NCI-H774 (cell line): ENCODE data around the gene PFKP.
A peak's percentile ranks its signal among the peaks of the same experiment; 100 is the strongest.

ENCODE experiments used
- DNase-seq: peaks from one replicate; lab custom pipeline; 2025; lab: John Stamatoyannopoulos, UW

The PFKP gene

DNA sequence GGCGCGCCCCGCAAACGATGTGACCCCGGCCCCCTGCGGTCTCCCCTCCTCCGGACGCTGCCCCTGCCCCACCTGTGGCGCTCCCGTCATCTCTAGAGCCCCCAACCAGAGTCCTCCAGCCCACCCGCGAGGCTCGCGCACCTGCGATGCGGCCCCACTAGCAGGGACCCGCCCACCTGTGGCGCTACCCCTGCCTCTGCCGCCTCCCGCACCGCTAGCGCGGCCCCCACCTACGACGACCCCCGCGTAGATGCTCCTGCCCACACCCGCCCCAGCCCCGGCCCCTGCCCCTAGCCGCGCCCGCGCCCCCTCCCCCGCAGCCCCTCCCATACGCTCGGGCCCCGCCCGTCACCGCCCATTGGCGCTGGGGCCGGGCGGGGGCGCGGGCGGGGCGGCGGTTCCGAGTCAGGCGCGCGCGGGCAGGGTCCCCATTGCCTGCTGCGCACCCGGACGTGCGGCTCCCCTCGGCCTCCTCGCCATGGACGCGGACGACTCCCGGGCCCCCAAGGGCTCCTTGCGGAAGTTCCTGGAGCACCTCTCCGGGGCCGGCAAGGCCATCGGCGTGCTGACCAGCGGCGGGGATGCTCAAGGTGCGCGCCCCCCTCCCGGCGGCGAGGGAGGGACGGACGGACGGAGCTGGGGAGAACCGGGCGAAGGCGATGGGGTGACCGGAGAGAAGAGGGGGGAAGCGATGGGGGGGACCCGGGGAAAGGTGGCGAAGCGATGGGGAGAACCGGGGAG, at the start of gene PFKP:
TSS of gene PFKP (plus strand) at position 431 of the 741 bp plus-strand sequence. CDS start at position 479, 48 bp downstream.
- peak; percentile 43 for DNase-seq

DNA sequence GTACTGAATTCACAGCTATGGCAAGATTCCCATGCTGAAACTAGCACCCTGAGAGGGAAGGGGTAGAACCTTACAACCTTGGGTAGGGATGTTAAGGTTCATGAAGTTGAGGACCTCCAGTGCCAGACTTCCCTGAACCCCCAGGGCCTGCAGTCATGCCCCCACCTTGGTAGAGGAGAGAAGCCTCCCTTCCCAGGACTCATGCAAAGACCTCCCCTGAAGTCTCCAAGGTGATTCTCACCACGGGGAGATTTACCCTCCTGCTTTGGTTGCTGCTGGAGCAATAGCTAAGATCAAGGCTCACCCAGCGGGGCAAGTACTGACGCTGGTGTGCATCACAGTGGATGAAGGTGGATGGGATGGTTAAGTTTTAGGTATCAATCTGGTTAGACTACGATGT, 49.1 kb upstream of the PFKP start:
- no peak for DNase-seq

DNA sequence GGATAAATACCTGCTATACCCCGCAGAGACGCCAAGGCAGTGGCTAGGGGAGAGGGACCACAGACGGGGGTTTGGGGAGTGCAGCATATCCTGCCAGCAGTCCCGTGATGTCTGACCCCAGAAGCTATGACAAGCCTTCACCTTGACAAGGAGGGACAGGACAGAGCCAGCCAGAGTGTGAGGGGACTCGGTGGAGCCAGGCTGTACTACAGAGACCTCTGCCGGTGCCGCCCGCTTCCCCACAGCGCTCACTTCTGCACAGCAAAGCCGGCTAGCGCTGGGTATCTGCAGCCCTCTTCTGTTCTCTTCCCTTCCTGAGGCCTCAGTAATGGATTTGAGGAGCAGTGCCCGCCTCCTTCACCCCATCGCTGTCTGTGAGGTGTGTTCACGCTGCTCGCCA, 47.0 kb upstream of the PFKP start:
- no peak for DNase-seq

DNA sequence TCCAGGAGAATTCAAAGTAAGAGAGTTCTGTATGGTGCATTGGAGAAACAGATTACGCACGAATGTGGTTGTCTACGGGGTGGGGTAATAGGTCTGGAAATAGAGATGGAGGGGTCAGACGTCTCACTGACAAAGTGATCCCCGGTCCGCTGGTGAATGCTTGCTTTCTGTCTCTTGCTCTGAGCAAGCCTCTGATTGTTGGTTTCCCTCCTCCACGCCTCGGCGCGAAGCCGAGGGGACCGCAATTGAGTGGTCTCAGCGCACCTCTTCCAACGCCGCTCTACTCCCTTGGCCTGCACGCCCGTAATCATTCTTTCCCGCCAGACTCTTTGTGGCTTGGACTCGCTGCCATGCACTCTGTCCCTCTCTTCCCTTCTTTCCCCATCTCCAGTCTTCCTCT, 46.5 kb upstream of the PFKP start:
- DNase-seq = no peak

DNA sequence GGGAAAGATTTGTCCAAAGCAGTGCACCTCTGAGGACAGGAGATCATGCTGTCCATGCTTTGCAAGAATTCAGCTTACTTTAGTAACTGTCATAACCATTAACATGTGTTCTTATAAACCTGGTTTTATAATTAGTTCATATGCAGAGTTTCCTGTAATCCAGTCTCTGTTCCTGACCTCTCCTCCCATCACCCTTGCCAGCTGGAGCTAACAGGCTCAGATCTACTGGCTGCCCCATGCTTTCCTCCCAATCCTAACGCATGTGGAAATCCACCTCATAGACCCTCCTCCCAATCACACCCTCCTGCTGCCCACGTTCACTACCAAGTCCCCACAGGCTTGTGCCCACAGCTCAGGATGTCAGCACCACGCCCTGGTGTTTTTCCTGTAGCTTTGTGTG, 45.3 kb upstream of the PFKP start:
- DNase-seq = no peak

DNA sequence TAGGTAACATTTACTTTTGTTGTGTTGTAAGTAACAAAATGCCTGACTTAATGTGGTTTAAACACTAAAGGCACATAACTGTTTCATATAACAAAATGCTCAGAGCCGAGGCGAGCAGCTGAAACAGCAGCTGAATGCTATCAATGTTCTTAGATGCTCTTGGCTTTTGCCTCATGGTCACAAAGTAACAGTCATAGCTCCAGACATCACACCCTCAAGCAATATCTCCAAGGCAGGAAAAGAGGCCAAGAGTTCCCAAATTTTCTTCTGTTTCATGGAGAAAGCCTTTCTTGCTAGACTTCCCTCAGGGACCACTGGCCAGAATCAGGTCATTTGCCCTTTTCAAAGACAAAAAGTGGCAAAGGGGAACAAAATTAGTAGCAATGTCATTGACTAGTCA, 43.5 kb upstream of the PFKP start:
- no peak for DNase-seq

DNA sequence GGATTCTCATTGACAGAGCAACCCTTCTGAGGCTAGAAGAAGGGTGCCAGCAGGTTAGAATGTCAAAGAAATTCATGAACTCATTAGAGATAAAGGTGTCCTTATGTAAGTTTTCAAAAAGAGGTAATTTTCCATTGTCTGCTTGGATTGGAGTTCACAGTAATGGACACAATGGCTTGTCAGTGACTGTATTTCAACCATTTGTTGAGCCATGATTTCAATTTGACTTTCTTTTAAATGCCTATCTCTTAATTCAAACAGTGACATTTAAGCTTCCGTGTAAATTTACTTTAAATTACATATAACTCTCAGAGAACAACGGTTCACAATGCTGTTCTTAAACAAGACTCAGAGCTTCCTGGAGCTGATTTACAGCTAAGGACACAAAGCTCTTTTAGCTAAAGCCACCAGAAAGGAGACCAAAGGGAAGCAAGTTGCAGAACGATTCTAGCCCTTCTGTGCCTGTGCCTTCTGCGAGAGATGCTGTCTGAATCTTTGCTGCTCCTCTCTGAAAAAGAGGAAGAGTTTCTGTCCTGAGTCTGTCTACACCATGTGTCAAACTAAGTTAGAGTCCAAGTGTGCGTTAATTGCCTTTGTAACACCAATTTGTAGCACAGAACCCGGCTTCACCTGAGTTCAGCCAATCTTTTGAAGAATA, 42.2 kb upstream of the PFKP start:
- DNase-seq = no peak

DNA sequence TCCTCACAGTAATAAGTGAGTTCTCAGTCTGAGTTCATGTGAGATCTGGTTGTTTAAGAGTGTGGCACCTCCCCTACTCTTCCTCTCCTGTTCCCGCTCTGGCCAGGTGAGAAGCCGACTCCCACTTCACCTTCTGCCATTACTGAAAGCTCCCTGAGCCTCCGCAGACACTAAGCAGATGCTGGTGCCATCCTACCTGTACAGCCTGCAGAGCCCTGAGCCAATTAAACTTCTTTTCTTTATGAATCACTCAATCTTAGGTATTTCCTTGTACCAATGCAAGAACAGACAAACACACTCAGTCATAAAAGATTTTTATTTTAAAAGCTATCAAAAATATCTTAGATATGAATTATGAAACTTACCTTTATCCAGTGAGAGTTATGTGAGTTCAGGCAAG, 39.5 kb upstream of the PFKP start:
- DNase-seq = no peak

DNA sequence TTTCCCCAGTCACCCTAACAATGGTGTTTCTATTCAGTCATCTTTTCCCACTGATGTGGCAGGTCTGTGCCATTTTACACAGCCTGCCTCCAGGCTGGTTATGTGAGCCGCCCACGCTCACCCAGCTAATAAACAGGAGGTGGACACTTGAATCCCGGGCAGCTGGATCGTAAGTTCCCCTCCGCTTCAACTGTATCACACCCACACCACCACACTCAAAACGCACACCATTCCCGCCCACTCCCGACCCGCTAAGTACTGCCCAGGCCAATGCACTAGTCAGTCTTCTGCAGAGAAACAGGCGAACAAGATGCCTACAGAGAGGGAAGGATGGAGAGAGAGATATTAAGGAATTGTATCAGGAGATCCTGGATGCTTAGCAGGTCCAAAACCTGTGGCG, 38.9 kb upstream of the PFKP start:
- DNase-seq = no peak

DNA sequence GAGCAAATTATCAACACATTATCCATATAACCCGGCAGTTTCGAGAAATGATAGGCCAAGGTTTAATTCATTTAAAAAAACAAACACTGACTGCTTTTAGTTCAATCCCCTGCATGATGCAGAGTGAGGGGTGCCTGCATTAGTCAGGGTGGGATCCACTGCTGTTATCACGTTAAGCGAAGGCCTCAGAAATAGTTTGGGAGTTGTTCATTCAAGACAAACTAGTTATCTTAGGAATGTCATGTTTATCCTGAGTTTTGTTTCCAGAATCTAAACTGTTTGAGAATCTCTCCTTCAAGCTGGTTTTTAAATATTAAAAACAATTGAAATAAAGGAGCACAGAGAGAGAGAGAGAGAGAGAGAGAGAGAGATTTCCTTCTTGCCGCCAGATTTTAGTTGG, 36.6 kb upstream of the PFKP start:
- DNase-seq = no peak

DNA sequence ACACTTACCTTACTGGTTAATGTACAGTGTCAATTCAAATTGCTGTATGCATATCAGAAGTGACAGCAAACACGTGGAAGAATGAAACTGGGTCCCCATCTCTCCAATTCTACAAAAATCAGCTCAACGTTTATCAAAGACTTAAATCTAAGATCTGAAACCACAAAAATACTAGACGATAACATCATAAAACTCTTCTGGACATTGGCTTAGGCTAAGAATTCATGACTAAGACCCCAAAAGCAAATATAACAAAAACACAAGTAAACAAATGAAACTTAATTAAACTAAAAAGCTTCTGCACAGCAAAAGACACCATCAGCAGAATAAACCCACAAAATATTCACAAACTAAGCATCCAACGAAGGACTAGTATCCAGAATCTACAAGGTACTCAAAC, 35.9 kb upstream of the PFKP start:
- no peak for DNase-seq

DNA sequence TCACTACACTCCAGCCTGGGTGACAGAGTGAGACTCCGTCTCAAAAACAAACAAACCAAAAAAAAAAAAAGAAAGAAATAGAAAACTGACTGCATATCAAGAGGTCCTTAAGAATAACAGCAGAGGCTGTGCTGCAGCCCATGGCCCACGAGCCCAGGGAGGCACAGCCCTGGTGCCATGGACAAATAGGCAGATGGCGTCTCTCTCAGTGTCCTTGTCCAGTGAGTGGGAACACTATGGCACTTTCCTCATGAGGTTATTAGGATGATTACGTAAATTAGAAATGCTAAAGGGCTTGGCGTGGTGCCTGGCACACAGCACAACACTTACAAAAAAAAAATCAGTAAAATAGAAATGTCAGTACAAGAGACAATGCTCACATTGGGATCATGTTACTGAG, 33.4 kb upstream of the PFKP start:
- DNase-seq = no peak

DNA sequence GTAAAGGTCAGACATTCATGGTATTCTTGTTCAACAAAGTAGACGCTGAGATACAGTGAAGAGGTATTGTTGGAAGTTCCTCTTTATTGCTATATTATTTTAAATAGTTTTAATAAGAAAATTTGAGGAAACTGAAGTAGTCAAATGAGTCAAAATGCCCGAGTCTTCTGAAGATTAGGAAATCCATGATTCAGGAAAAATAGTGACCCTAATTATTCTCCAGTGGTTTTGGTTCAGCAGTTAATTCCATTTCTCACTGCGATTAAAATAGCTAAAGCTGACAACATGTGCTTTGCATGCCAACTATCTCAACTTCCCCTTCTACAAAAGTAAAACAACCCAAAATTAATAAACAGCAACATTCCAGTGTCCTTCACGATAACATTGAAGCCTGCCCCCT, 32.7 kb upstream of the PFKP start:
- DNase-seq = no peak

DNA sequence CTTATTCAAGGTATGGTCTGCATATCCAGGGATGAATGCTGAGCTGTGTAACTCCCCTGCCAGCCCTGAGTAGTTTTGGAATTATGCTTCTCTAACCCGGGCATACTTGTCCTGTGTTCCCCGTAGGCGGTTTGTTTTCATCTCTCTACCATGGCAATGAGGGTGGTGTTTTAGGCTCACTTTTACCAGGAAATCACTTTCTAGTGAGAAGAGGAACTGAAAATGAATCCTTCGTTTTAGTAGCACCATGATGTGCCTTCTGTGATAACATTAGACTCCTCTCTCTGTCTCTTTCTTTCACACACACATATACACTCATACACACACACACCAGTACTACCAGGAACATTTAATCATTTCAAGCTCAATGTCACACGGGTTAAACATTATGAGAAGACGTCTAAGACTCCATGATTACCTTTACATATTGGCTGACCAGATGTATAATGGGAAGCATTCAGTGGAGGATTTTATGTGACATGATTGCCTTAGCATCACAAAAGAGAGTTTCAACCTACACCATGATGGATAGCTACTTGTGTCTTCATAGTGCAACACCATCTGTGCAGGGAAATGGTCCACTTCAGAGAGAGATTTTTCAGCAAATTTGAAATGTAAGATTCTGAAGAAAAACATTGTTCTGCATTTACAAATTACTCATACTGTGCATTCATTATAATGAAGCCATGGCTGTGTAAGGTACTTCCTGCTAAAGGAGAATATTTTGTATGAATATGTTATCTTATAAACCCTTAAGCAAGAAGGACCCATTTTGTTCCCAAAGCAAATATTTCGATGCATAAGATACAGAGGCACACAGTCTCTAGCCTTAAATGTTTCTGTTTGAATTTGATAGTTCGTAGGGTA, 31.0 kb upstream of the PFKP start:
- no peak for DNase-seq

DNA sequence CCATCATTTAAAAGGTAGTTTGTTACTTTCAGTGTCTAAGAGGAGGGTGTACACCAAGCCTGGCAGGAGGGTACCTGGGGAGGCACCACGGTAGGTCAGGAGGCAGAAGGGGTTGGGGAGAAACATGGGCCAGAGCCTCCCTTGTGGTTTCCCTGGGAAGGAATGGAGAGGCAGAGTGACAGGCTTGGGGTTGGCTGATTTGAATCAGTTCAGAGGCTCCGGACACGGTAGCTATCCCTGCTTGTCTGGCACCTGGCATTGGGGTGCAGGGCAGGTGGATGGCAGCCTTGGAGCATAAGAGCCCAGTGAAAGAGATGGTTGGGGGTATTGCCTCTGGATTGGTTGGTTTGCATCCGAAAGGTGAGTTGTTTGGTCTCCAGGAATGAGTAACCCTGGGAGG, 30.2 kb upstream of the PFKP start:
- DNase-seq = no peak

DNA sequence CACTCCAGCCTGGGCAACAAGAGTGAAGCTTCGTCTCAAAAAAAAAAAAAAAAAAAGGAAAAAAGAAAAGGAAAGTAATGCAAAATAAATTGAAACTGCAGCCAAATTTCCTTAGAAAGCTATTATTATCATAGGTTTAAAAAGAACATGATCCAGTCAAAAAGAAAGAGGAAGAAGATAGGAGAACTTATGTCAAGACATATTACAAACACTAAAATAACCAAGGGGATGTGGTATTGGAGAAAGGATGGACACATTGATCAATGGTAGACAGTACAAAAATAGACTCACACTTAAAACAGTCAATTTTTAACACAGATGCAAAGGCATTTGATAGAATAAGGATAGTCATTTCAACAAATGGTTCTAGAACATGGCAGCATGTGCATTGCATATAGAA, 27.3 kb upstream of the PFKP start:
- no peak for DNase-seq

DNA sequence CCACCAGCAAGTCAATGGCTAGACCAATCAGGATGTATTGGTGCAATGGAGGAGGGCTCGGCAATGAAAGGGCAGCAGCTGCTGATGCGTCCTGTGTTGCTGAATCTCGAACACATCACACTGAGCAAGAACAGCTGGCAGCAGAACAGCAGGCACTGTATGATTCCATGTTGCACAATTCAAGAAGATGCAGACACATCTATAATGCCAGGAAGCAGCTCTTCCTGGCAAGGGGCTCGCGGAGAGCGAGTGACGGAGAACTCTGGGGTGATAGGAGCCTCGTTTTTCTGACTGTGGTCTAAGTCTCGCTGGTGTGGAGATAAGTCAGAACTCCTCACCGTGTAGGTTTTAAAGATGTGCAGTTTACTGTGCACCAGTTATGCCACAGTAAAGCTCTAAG, 24.8 kb upstream of the PFKP start:
- no peak for DNase-seq

DNA sequence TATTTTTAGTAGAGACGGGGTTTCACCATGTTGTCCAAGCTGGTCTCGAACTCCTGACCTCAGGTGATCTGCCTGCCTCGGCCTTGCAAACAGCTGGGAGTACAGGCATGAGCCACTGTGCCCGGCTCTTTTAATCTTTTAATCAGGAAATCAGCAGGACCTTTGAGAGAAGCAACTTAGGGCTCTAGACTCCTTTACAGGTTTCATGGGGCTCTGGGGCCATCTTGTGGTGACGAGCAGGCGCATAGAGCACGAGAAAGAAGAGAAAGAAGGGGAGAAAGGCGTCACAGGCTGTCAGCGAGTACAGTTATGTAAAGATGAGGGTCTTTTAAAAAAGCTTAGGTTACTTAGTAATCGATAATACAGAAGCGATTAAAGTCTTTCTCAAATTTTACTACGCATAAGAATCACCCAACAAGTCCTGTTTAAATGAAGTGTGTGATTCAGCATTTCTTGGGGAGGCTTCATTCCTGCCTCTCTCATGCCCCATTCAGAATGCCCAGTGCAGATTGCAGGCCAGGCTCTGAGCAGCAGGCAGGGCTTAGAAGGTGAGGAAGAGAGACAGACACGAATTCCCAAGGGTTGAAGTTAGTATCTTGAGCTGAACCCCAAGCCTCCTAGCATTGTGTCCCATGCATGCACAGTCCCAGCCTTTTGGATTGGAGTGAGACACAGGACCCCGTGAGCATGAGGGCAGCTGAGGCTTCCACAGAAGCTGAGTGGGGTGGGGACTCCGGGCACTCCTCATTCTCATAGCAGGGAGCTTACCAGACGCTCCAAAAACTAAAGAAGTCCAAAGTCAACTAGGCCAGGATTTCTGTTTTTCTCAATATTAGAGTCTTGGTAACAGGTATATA, 23.6 kb upstream of the PFKP start:
- DNase-seq = peak; percentile 80

DNA sequence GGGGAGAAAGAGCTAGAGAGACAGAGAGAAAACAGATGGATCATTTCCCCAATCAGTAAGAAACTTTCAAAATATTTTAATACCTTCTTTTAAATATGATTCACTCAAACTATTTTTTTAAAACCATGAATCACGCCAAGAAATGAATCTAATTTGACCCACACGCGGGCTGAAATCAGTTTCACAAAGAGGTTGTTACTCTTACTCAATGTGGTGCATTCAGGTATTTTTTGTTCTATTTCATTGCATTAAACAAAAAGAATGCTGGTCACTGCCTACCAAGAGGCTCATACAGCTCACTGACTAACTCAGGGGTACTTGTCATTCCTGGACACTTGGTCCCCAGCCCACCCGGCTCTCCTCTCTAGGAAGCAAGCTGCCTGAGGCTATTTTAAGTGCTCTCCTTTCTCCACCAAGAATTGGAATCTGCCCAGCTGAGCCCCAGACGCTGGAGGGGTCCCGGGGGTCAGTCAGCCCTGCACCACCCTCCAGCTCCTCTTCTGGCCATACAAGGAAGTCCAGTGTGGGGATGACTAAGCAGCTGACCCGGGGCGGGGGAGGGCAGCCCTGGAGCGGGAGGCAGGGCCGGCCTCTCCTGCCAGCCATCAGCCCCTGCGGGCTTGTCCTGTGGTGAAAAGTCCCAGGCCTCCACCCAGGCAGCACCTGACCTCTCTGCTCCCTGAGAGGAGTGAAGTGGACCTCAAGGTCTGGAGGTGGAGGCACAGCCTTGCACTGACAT, 21.7 kb upstream of the PFKP start:
- no peak for DNase-seq

DNA sequence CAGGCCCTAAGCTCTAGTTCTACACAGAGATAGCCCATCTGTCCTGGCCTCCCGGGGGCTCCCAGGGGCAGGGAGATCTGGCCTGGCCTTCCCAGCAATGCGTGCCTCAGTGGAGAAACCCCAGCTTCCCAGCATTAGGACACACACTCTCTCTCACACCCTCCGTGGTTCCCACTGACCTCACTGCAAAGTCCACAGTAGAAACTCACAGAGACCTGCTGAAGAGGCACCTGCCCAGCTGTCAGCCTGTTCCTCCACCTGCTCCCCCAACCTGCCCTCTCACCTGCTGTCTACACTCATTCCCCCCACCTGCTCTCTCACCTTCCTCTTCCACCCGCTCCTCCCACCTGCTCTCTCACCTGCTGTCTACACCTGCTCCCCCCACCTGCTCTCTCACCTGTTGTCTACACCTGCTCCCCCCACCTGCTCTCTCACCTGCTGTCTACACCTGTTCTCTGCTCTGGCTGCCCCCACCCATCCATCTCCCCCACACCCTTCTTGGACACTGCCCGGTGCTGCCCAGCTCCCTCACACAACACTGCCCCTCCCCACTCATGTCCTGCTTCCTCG, 21.1 kb upstream of the PFKP start:
- DNase-seq = peak; percentile 66

DNA sequence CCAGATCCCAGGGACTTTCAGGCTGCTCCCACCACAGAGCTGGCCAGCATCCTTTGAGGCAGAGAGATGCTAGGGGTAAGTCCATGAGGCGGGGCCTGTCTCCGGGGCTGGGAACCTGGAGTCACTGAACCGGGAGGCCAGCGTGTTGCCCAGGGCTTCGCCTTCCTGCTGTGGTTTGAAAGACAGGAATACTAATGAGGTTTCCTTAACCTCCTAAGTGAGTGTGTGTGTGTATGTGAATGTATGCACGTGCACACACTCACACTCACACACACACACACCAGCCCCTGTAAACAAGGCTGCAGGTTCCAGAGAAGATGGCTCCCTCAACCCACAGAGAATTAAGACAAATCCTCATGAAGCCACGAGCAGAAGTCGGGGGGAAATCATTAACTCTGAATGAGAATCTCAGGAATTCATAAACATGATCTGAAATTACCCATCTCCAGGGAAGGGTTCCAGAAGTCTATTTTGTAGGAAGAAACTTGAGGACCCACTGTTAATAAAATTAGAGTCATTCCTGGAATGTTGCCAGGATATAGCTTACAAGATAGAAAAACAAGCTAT, 20.3 kb upstream of the PFKP start:
- no peak for DNase-seq
